Measurements from ENCODE around the gene ALDH18A1. TPM values are rescaled to one million over a fixed set of nuclear protein-coding genes. Genes with fewer than 3 reads are reported as not detected.

The ALDH18A1 gene
- polyA plus RNA-seq, 1 donor (not counting 4 experiments of a cell fraction or from before 2014, with no cell fraction given) = 53.4 TPM

GRCh38 chr10:95663496-95663895 is 7.0 kb upstream of the ALDH18A1 start:
- Histone ChIP-seq H3K4me3 (ENCODE audit: control insufficient read depth in 2 of 3, extremely low read depth in 1 of 3, insufficient read depth in 2 of 3, low read depth in 1 of 3, low read length in 3 of 3) (no peak overlapping the region), H2AFZ (ENCODE audit: control insufficient read depth, low read length) (no peak overlapping the region), H3K9me3 (ENCODE audit: control insufficient read depth, low read depth, low read length) (no peaks in the 10 kb centered on the region), H3K4me2 (ENCODE audit: control insufficient read depth, extremely low read depth, insufficient read depth, low read depth, low read length) (no peak overlapping the region), H3K79me2 (ENCODE audit: control insufficient read depth, insufficient read depth, low read length) (no peaks in the 10 kb centered on the region), H3K27ac (ENCODE audit: control insufficient read depth, insufficient read depth, low read length) (no peak overlapping the region), H3K36me3 (ENCODE audit: control insufficient read depth in 2 of 2, extremely low read depth in 1 of 2, insufficient read depth in 2 of 2, low read length in 2 of 2) (peaks cover 0 to 4% of the 10 kb centered on the region in 2 experiments), H3K27me3 (ENCODE audit: control insufficient read depth, extremely low read depth, insufficient read depth, low read length) (no peaks in the 10 kb centered on the region), H3K4me1 (ENCODE audit: control insufficient read depth, extremely low read depth, insufficient read depth, low read length) (no peaks in the 10 kb centered on the region), H3K9ac (ENCODE audit: control insufficient read depth, extremely low read depth, insufficient read depth, low read length) (no peak overlapping the region), H3K9me1 (ENCODE audit: control insufficient read depth, extremely low read depth, insufficient read depth, low read length) (no peaks in the 10 kb centered on the region), H4K20me1 (ENCODE audit: control insufficient read depth, extremely low read depth, insufficient read depth, low read length) (no peaks in the 10 kb centered on the region)
- DNase-seq (ENCODE audit: low read depth, low spot score) (no peak), FAIRE-seq (no peak)
- TF ChIP-seq, protein P1, sequence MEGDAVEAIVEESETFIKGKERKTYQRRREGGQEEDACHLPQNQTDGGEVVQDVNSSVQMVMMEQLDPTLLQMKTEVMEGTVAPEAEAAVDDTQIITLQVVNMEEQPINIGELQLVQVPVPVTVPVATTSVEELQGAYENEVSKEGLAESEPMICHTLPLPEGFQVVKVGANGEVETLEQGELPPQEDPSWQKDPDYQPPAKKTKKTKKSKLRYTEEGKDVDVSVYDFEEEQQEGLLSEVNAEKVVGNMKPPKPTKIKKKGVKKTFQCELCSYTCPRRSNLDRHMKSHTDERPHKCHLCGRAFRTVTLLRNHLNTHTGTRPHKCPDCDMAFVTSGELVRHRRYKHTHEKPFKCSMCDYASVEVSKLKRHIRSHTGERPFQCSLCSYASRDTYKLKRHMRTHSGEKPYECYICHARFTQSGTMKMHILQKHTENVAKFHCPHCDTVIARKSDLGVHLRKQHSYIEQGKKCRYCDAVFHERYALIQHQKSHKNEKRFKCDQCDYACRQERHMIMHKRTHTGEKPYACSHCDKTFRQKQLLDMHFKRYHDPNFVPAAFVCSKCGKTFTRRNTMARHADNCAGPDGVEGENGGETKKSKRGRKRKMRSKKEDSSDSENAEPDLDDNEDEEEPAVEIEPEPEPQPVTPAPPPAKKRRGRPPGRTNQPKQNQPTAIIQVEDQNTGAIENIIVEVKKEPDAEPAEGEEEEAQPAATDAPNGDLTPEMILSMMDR (optimal IDR thresholded peaks at IDR 0.05 in 1 of 3, IDR thresholded peaks at IDR 0.05 in 1 of 3, conservative IDR thresholded peaks at IDR 0.05 in 1 of 3; ENCODE audit: extremely low read depth in 1 of 3, insufficient read depth in 2 of 3, low read length in 3 of 3) = no peak
- TF ChIP-seq EZH2 (IDR thresholded peaks at IDR 0.05; ENCODE audit: low read length) = no peak
- dilution Hi-C loops (cut with MboI; ENCODE audit: extremely low pct_ligation_motif_present, low sequenced_read_pairs) = no loop called here

DNA sequence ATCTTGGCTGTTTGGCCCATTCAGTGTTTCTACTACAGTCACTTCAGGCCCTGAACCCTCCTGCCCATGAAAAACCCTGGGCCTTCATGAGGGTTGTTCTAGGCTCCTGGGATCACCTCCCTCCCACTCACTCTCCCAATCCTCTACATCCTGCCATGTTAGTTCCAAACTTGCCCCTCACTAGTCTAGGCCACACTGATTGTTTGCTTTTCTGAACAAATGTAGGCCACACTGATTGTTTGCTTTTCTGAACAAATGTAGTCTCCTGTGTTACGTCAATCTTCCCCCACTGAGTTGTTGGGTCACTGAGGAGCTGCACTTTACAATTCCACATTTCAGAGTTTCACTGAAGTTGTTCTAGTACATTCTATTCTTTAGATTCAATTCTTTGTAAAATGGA is 5.3 kb upstream of the ALDH18A1 start:
- Histone ChIP-seq H3K4me2 (ENCODE audit: control insufficient read depth, extremely low read depth, insufficient read depth, low read depth, low read length) (no peak overlapping the region), H3K9me3 (ENCODE audit: control insufficient read depth, low read depth, low read length) (no peaks in the 10 kb centered on the region), H2AFZ (ENCODE audit: control insufficient read depth, low read length) (no peak overlapping the region), H3K36me3 (ENCODE audit: control insufficient read depth in 2 of 2, extremely low read depth in 1 of 2, insufficient read depth in 2 of 2, low read length in 2 of 2) (peaks cover 0 to 4% of the 10 kb centered on the region in 2 experiments), H3K9me1 (ENCODE audit: control insufficient read depth, extremely low read depth, insufficient read depth, low read length) (no peaks in the 10 kb centered on the region), H4K20me1 (ENCODE audit: control insufficient read depth, extremely low read depth, insufficient read depth, low read length) (no peaks in the 10 kb centered on the region), H3K27ac (ENCODE audit: control insufficient read depth, insufficient read depth, low read length) (no peak overlapping the region), H3K4me3 (ENCODE audit: control insufficient read depth in 2 of 3, extremely low read depth in 1 of 3, insufficient read depth in 2 of 3, low read depth in 1 of 3, low read length in 3 of 3) (no peak overlapping the region), H3K9ac (ENCODE audit: control insufficient read depth, extremely low read depth, insufficient read depth, low read length) (no peak overlapping the region), H3K4me1 (ENCODE audit: control insufficient read depth, extremely low read depth, insufficient read depth, low read length) (peaks cover 4% of the 10 kb centered on the region), H3K27me3 (ENCODE audit: control insufficient read depth, extremely low read depth, insufficient read depth, low read length) (no peaks in the 10 kb centered on the region), H3K79me2 (ENCODE audit: control insufficient read depth, insufficient read depth, low read length) (no peaks in the 10 kb centered on the region)
- no peak for DNase-seq (ENCODE audit: low read depth, low spot score)
- TF ChIP-seq EZH2 (IDR thresholded peaks at IDR 0.05; ENCODE audit: low read length) = no peak
- TF ChIP-seq, protein P1 (optimal IDR thresholded peaks at IDR 0.05 in 1 of 3, IDR thresholded peaks at IDR 0.05 in 1 of 3, conservative IDR thresholded peaks at IDR 0.05 in 1 of 3; ENCODE audit: extremely low read depth in 1 of 3, insufficient read depth in 2 of 3, low read length in 3 of 3) = no peak
- dilution Hi-C loops (cut with MboI; ENCODE audit: extremely low pct_ligation_motif_present, low sequenced_read_pairs) = no loop called here
- FAIRE-seq = no peak
